T1000 (cell line): ENCODE measurements around the gene MCEMP1.

ENCODE experiments used
- DNase-seq: peaks from one replicate; lab custom pipeline; 2025; ENCODE audit warnings: mixed read lengths; lab: John Stamatoyannopoulos, UW

The MCEMP1 gene

GRCh38 chr19:7698583-7698982 is 21.7 kb downstream of the MCEMP1 start:
- no peak for DNase-seq

GRCh38 chr19:7699003-7699402 is 22.1 kb downstream of the MCEMP1 start:
- no peak for DNase-seq

- DNase-seq: no peak
These were observed 22.8 kb downstream of the MCEMP1 start for GRCh38 chr19:7699417-7700401.

GRCh38 chr19:7701049-7701653 is 24.3 kb downstream of the MCEMP1 start:
- DNase-seq: no peak

- no peak for DNase-seq
These were observed 25.0 kb downstream of the MCEMP1 start, which contains the start of gene FCER2 for GRCh38 chr19:7701654-7702457. Gene FCER2 (minus strand): TSS chr19:7702131. CDS start chr19:7699760, 2,371 bp downstream.

GRCh38 chr19:7703332-7703731 is 26.4 kb downstream of the MCEMP1 start:
- DNase-seq: no peak

- DNase-seq: no peak
These were observed 27.6 kb downstream of the MCEMP1 start for GRCh38 chr19:7704280-7705060.

GRCh38 chr19:7705387-7706187 is 28.7 kb downstream of the MCEMP1 start:
- DNase-seq: no peak

GRCh38 chr19:7706188-7706954 is 29.5 kb downstream of the MCEMP1 start:
- no peak for DNase-seq

- no peak for DNase-seq
These were observed 30.1 kb downstream of the MCEMP1 start for GRCh38 chr19:7706955-7707456.

GRCh38 chr19:7709932-7710460 is 33.1 kb downstream of the MCEMP1 start:
- no peak for DNase-seq

GRCh38 chr19:7710616-7711015 is 33.7 kb downstream of the MCEMP1 start:
- no peak for DNase-seq

GRCh38 chr19:7715671-7716070 is 38.8 kb downstream of the MCEMP1 start:
- no peak for DNase-seq

GRCh38 chr19:7716762-7717161 is 39.9 kb downstream of the MCEMP1 start:
- no peak for DNase-seq

- DNase-seq: no peak
These were observed 41.8 kb downstream of the MCEMP1 start for GRCh38 chr19:7718668-7719067.

- DNase-seq: no peak
These were observed 43.5 kb downstream of the MCEMP1 start for GRCh38 chr19:7720351-7720750.

GRCh38 chr19:7722231-7722651 is 45.4 kb downstream of the MCEMP1 start:
- DNase-seq: no peak

GRCh38 chr19:7725791-7726190 is 48.9 kb downstream of the MCEMP1 start:
- no peak for DNase-seq

- no peak for DNase-seq
These were observed 52.3 kb downstream of the MCEMP1 start for GRCh38 chr19:7729211-7729610.
